D721Med (cell line): ENCODE data around the gene NARS2.

Experiments
- DNase-seq: peaks from one replicate; pipeline ENCODE4 v3.0.0; 2011; ENCODE audit warnings: low spot score; ENCODE audit not compliant: insufficient read length
- FAIRE-seq: peaks from 2 replicates; lab custom pipeline; 2011; peaks lifted over from hg19 to GRCh38; lab: Jason Lieb, UNC
- TF ChIP-seq, protein P1 (sequence below): IDR thresholded peaks from 2 replicates; pipeline ENCODE4 v1.5.1; 2012; ENCODE audit warnings: mild to moderate bottlenecking, control low read depth; ENCODE audit not compliant: insufficient read depth; ENCODE audit errors: missing control alignments

The NARS2 gene

DNA sequence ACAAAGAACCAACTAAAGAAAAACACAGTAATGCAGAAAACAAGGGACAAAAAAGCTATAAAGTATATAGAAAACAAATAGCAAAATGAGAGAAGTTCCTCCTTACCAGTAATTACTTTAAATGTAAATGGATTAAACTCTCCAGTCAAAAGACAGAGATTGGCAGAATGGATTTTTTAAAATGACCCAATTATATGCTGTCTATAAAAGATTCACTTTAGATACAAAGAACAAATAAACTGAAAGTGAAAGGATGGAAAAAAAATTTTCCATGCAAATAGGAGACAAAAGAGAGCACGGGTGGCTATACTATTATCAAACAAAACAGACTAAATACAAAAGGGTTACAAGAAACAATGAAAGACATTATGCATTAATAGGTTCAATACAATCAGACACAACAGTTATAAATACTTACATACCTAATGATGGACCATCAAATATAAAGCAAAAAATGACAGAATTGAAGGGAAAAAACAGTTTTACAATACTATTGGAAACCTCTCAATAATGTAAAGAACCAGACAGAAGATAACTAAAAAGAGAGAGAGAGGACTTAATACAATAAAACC is 64.6 kb downstream of the NARS2 start:
- no peak for FAIRE-seq
- TF ChIP-seq, protein P1, sequence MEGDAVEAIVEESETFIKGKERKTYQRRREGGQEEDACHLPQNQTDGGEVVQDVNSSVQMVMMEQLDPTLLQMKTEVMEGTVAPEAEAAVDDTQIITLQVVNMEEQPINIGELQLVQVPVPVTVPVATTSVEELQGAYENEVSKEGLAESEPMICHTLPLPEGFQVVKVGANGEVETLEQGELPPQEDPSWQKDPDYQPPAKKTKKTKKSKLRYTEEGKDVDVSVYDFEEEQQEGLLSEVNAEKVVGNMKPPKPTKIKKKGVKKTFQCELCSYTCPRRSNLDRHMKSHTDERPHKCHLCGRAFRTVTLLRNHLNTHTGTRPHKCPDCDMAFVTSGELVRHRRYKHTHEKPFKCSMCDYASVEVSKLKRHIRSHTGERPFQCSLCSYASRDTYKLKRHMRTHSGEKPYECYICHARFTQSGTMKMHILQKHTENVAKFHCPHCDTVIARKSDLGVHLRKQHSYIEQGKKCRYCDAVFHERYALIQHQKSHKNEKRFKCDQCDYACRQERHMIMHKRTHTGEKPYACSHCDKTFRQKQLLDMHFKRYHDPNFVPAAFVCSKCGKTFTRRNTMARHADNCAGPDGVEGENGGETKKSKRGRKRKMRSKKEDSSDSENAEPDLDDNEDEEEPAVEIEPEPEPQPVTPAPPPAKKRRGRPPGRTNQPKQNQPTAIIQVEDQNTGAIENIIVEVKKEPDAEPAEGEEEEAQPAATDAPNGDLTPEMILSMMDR, result no peak
- no peak for DNase-seq

DNA sequence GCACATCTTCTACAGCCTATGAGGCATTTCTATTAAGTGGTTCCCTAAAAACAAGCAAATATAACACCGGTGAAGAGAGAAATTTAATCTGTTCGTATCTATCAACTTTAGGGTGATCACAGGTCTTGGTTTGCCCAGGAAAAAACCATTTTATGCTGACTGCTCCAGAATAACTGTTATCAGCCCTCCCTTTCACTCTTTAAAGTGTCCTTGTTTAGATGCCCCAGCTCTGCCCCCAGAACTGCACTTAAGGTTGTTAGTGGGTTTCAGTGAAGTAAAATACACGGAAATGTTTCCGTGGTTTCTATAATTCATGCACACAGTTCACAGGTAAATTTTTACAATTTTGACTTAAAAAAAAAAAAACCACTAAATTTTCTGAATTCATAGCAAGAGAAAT is 70.0 kb downstream of the NARS2 start:
- TF ChIP-seq, protein P1, result no peak
- FAIRE-seq (no peak), DNase-seq (no peak)

DNA sequence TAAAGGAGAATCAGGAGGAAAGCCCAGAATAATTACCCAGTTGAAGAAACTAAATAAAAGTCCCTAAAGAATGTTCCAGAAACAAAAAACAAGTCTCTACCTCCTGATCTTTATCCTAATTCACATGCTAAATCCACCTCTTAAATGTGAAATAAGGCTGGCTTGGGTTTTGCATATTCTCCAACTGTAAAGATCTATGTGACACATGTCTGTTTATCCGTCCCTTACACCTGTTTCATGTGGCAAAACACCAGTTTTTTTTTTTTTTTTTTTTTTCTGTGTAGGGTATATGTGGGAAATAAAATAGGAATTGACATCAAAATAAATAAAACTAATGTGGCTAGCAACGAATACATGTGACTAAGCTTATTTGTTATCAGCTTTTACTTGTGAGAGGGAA is 70.5 kb downstream of the NARS2 start:
- no peak for DNase-seq
- no peak for FAIRE-seq
- TF ChIP-seq, protein P1, result no peak

DNA sequence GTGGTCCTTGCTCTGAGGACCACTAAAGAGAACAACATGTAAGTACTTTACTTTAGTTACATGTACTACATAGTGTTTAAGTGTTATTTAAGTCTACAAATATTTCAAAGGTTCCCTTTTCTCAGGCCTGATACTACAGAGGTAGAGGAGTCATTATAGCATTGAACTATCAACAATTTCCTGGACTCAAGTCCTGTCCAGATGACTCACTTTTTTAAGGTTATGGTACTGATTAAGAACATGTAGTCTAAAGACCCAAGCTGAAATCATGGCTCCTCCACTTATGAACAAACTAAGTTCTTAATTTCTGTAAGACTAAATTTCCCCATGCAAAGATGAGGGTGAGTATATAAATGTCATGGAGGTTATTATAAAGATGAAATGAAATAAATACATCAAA is 74.7 kb downstream of the NARS2 start:
- TF ChIP-seq, protein P1, result no peak
- no peak for DNase-seq
- FAIRE-seq, result no peak

DNA sequence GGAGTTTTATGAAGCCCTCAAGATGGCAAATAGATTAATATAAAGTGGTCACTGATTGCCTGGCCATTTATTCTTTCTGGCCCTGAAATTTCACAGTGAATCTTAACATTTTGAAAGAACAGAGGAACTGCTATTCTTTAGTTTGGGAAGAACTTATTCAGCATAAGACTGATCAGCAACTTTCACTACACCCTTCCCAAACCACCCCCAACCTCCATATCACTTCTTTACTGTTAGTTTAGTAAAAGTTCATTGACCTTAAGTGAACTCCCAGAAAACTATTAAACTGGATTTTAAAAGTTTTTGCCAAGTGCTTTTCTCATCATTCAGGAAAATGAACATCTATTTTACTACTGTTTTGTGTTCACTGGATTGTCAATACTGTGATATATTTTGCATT is 77.4 kb downstream of the NARS2 start:
- TF ChIP-seq, protein P1, result no peak
- DNase-seq (no peak), FAIRE-seq (no peak)

DNA sequence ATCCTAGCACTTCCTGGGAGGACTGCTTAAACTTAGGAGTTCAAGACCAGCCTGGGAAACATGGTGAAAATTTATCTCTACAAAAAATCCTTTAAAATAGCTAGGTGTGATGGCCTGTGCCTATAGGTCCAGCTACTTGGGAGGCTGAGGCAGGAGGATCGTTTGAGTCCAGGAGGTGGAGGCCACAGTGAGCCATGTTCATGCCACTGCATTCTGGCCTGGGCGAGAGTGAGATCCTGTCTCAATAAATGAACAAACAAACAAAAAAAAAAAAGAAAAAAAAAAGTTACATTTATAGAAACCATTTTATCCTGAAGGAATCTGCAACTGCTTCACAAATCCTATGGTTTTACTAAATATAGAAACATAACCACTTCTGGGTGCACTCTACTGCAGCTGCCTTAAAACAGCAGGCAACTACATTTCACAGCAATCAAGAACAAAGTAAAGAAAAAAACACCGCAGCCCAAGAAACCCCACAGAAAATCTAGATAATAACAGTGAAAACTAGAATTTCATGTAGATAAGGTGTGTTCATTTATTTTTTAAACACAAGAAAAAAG is 81.2 kb downstream of the NARS2 start:
- FAIRE-seq (no peak), DNase-seq (no peak)
- TF ChIP-seq, protein P1, result no peak

DNA sequence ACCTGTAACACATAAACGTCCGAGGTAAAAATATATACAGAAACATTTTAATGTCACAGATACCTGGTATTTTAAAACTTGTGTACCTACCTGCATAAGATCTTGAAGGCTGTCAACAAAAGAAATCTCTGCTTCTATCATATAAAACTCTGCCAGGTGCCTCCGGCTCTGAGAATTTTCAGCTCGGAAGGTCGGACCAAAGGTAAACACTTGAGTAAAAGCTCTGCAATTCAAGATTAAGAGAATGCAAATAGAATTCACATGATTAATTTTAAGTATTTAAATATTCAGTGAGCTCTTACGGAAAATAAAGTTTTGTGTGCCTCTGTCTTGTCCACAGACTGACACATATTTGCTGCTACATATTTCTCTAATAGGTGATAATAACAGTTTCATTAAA is 81.7 kb downstream of the NARS2 start:
- TF ChIP-seq, protein P1, result no peak
- no peak for DNase-seq
- no peak for FAIRE-seq
